ENCODE measurements around the gene HIF1AN.

DNA sequence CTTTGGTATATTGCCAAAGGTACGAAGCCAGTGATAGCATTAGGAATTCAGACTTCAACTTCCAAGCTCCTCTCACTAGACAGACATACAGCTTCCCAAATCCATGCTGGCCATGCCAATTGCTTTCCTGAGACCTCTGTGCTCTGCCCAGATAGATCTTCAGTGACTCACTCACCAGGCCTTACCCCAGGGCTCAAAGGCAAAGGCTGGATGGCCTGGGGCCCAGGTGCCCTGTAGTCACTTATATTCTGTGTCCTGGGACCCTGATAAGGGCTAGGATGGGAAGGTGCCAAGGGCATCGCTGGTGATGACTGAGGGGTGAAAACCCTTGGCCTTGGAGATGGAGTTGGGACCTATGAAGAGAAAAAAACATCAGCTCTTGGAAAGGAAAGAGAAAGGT, 45.2 kb upstream of the HIF1AN start:
- TF ChIP-seq, protein P1, sequence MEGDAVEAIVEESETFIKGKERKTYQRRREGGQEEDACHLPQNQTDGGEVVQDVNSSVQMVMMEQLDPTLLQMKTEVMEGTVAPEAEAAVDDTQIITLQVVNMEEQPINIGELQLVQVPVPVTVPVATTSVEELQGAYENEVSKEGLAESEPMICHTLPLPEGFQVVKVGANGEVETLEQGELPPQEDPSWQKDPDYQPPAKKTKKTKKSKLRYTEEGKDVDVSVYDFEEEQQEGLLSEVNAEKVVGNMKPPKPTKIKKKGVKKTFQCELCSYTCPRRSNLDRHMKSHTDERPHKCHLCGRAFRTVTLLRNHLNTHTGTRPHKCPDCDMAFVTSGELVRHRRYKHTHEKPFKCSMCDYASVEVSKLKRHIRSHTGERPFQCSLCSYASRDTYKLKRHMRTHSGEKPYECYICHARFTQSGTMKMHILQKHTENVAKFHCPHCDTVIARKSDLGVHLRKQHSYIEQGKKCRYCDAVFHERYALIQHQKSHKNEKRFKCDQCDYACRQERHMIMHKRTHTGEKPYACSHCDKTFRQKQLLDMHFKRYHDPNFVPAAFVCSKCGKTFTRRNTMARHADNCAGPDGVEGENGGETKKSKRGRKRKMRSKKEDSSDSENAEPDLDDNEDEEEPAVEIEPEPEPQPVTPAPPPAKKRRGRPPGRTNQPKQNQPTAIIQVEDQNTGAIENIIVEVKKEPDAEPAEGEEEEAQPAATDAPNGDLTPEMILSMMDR (IDR thresholded peaks at IDR 0.05 in 4 of 5, conservative IDR thresholded peaks at IDR 0.05 in 1 of 5), result no peak
- TF ChIP-seq POLR2A (IDR thresholded peaks at IDR 0.05), result no peak
